Activated CD8-positive, alpha-beta memory T cell treated with anti-CD3 and anti-CD28 coated beads for 4 hours (primary cell): ENCODE measurements around the gene KEL.

Experiments used
- DNase-seq, 2 donors: peaks; one replicate each; pipeline ENCODE4 v3.0.0-alpha.2; 2020; ENCODE audit warnings: low read depth in 2 of 2

Gene KEL

GRCh38 chr7:142896741-142897379, 65.3 kb downstream of the KEL start:
- DNase-seq = no peak

- DNase-seq = no peak
These were observed 66.0 kb downstream of the KEL start for GRCh38 chr7:142896151-142896550.

- no peak for DNase-seq
These were observed 67.1 kb downstream of the KEL start for GRCh38 chr7:142894985-142895593.

- no peak for DNase-seq
These were observed 67.8 kb downstream of the KEL start for GRCh38 chr7:142894112-142894984.

- DNase-seq = no peak
These were observed 69.2 kb downstream of the KEL start for GRCh38 chr7:142892951-142893350.

- no peak for DNase-seq
These were observed 70.6 kb downstream of the KEL start for GRCh38 chr7:142891490-142892082.
